PC-9 (cell line): ENCODE results near the gene TGFB2. TPM values are rescaled to one million over a fixed set of nuclear protein-coding genes. Genes with fewer than 3 reads are reported as not detected.

Source experiments
- BruUV-seq: library from RNA; stranded (reverse); fragments of 400-500 nt; replicated peaks from 2 replicates; lab custom pipeline; 2021; lab: Mats Ljungman, UMichigan
- CTCF ChIA-PET: fragments of 300-600 bp; sonication (Branson Sonifier 250); formaldehyde crosslinking; loops from one replicate; lab custom pipeline; 2022; ENCODE audit warnings: antibody characterized with exemption; lab: Charles Lee
- POLR2A ChIA-PET: fragments of 300-600 bp; sonication (Branson Sonifier 250); formaldehyde crosslinking; loops from one replicate; lab custom pipeline; 2022; ENCODE audit warnings: antibody characterized with exemption; ENCODE audit not compliant: unreplicated experiment; lab: Charles Lee
- DNase-seq, 2 experiments: peaks; one replicate each; pipeline versions ENCODE4 v3.0.0 to v3.0.0-alpha.2; 2015 to 2022; ENCODE audit warnings: mixed read lengths in 1 of 2
- H2AFZ ChIP-seq: fragments of 200-600 bp; sonication (generic); 2 replicates; pipeline ENCODE4 v1.8.1; 2017; ENCODE audit warnings: antibody characterized with exemption
- H3F3A ChIP-seq: fragments of 200-600 bp; sonication (generic); 2 replicates; pipeline ENCODE4 v1.8.1; 2017; ENCODE audit warnings: antibody characterized with exemption, mild to moderate bottlenecking, low read depth; ENCODE audit not compliant: insufficient read depth
- H3K27ac ChIP-seq: fragments of 200-600 bp; sonication (generic); 2 replicates; pipeline ENCODE4 v1.6.1; 2016; ENCODE audit warnings: mixed run types
- H3K27me3 ChIP-seq: fragments of 200-600 bp; sonication (generic); 2 replicates; pipeline ENCODE4 v1.6.1; 2016; ENCODE audit warnings: low read depth, mixed run types; ENCODE audit not compliant: insufficient read depth
- H3K36me3 ChIP-seq: fragments of 200-600 bp; sonication (generic); 2 replicates; pipeline ENCODE4 v1.6.1; 2016; ENCODE audit warnings: low read depth, mixed run types
- H3K4me1 ChIP-seq: fragments of 200-600 bp; sonication (generic); replicated peaks from 2 replicates; pipeline ENCODE4 v1.6.1; 2016; ENCODE audit warnings: mixed run types; ENCODE audit not compliant: insufficient read depth
- H3K4me2 ChIP-seq: fragments of 200-600 bp; sonication (generic); 2 replicates; pipeline ENCODE4 v1.6.1; 2017; ENCODE audit warnings: mixed run types
- H3K4me3 ChIP-seq: fragments of 200-600 bp; sonication (generic); 2 replicates; pipeline ENCODE4 v1.6.1; 2016; ENCODE audit warnings: mixed run types
- H3K79me2 ChIP-seq: fragments of 200-600 bp; sonication (generic); 2 replicates; pipeline ENCODE4 v1.6.1; 2017; ENCODE audit warnings: low read depth, mixed run types
- H3K9me2 ChIP-seq: fragments of 200-600 bp; sonication (generic); 2 replicates; pipeline ENCODE4 v1.8.1; 2017; ENCODE audit warnings: mild to moderate bottlenecking; ENCODE audit not compliant: insufficient read depth
- H3K9me3 ChIP-seq: fragments of 200-600 bp; sonication (generic); 2 replicates; pipeline ENCODE4 v1.8.1; 2016; ENCODE audit warnings: low read depth; ENCODE audit not compliant: insufficient read depth
- H4K20me1 ChIP-seq: fragments of 200-600 bp; sonication (generic); 2 replicates; pipeline ENCODE4 v1.8.1; 2017; ENCODE audit not compliant: insufficient read depth
- CTCF ChIP-seq: fragments of 200-600 bp; sonication (generic); conservative IDR thresholded peaks from 2 replicates; pipeline ENCODE4 v1.6.1; 2017; ENCODE audit warnings: mixed run types, antibody characterized with exemption, mild to moderate bottlenecking, moderate library complexity
- EZH2 ChIP-seq: fragments of 200-600 bp; sonication (generic); IDR thresholded peaks from 2 replicates; pipeline ENCODE4 v1.8.0; 2017; ENCODE audit warnings: antibody characterized with exemption, low read depth
- intact Hi-C: fragments of 100-400 bp; cut with micrococcal nuclease; formaldehyde crosslinking; loops from one replicate; pipeline ENCODE4 v1.10.0; 2022; ENCODE audit not compliant: unreplicated experiment
- total RNA-seq: library from RNA; stranded (reverse); gene quantifications from 2 replicates; pipeline ENCODE4 v1.2.3, GENCODE V29; 2021

TGFB2 gene
- total RNA-seq, 1 experiment from 2014 or later, result 74.3 TPM

- peaks cover 49% of the 10 kb centered on the region for H3F3A ChIP-seq
- POLR2A ChIA-PET, result interaction anchor here (0.6 to 1.3 kb wide), 10 partner anchors 28 to 920 kb away, joined by 3 to 7 read pairs (median 4); partner anchors contain the start of genes LYPLAL1 and TGFB2
- H3K9me3 ChIP-seq, result no peaks in the 10 kb centered on the region
- CTCF ChIA-PET, result no interaction called here
- H4K20me1 ChIP-seq, result no peaks in the 10 kb centered on the region
- H3K79me2 ChIP-seq, result peaks cover 80% of the 10 kb centered on the region
- BruUV-seq, result no TSS peak
- TF ChIP-seq EZH2 (no peak), CTCF (no peak)
- peak overlapping the region; percentile 76 for H3K4me2 ChIP-seq
- peak; percentile 87 to 96 for DNase-seq
- H3K36me3 ChIP-seq, result 0 out of 2 replicates have a peak, but pooled peaks cover 6% of the 10 kb centered on the region
- intact Hi-C loops, result loop anchor here (1.0 to 5.0 kb wide), 8 partner anchors 29 to 329 kb away; no protein-coding TSS in a partner anchor
- H3K4me3 ChIP-seq, result peak overlapping the region; percentile 36
- no peak overlapping the region for H2AFZ ChIP-seq
- no peaks in the 10 kb centered on the region for H3K9me2 ChIP-seq
- H3K27ac ChIP-seq, result peak overlapping the region; percentile 91
- H3K4me1 ChIP-seq, result peaks cover 80% of the 10 kb centered on the region
- no peaks in the 10 kb centered on the region for H3K27me3 ChIP-seq
Observed at GRCh38 chr1:218377143-218377660, 32.1 kb downstream of the TGFB2 start.

GRCh38 chr1:218380125-218380977, 35.2 kb downstream of the TGFB2 start:
- H3K36me3 ChIP-seq, result peaks cover 27% of the 10 kb centered on the region; the same call in 1 of the 2 replicates
- peaks cover 33% of the 10 kb centered on the region for H3F3A ChIP-seq
- no peaks in the 10 kb centered on the region for H3K9me2 ChIP-seq
- peak; percentile 87 to 97 for DNase-seq
- peaks cover 85% of the 10 kb centered on the region for H3K79me2 ChIP-seq
- no peaks in the 10 kb centered on the region for H4K20me1 ChIP-seq
- peak overlapping the region; percentile 73 for H3K27ac ChIP-seq
- intact Hi-C loops, result loop anchor here (1.0 kb wide), 1 partner anchor 35 kb away; the partner anchor contains the start of gene TGFB2
- no peak overlapping the region for H2AFZ ChIP-seq
- POLR2A ChIA-PET, result interaction anchor here (0.6 to 1.4 kb wide), 9 partner anchors 35 to 1834 kb away, joined by 3 to 40 read pairs (median 5); partner anchors contain the start of gene TGFB2
- no peaks in the 10 kb centered on the region for H3K9me3 ChIP-seq
- H3K4me2 ChIP-seq, result peak overlapping the region; percentile 62
- no TSS peak for BruUV-seq
- CTCF ChIA-PET, result interaction anchor here (1.1 kb wide), 1 partner anchor 10 kb away, joined by 3 read pairs; no protein-coding TSS in a partner anchor
- H3K27me3 ChIP-seq, result no peaks in the 10 kb centered on the region
- no peak overlapping the region for H3K4me3 ChIP-seq
- TF ChIP-seq CTCF (no peak), EZH2 (no peak)
- peaks cover 56% of the 10 kb centered on the region for H3K4me1 ChIP-seq

GRCh38 chr1:218382261-218382660, 37.1 kb downstream of the TGFB2 start:
- Histone ChIP-seq H3K36me3 (peaks cover 25% of the 10 kb centered on the region; the same call in 1 of the 2 replicates), H3K27me3 (no peaks in the 10 kb centered on the region), H3K79me2 (peaks cover 86% of the 10 kb centered on the region), H3F3A (peaks cover 15% of the 10 kb centered on the region), H2AFZ (no peak overlapping the region), H4K20me1 (no peaks in the 10 kb centered on the region), H3K9me2 (no peaks in the 10 kb centered on the region), H3K4me2 (no peak overlapping the region), H3K4me1 (peaks cover 38% of the 10 kb centered on the region), H3K27ac (no peak overlapping the region), H3K4me3 (no peak overlapping the region), H3K9me3 (no peaks in the 10 kb centered on the region)
- no peak for DNase-seq
- intact Hi-C loops, result no loop called here
- ChIA-PET CTCF (no interaction called here), POLR2A (no interaction called here)
- no TSS peak for BruUV-seq
- TF ChIP-seq EZH2, result no peak
- no peak for TF ChIP-seq CTCF
